Spleen (tissue), 7 donors: ENCODE results near the gene RPS15.

Experiments
- CTCF ChIP-seq, 11 experiments: fragments of 200-600 bp in 7 of 11; fragments of 450-650 bp in 4 of 11; sonication (generic) in 4 of 11; IDR thresholded peaks in 8 of 11; conservative IDR thresholded peaks in 3 of 11; 1 replicate in 7 of 11; 2 replicates in 4 of 11; pipeline versions ENCODE4 v1.4.0 to v1.8.0; 2016 to 2021; ENCODE audit warnings: antibody characterized with exemption in 11 of 11, inconsistent platforms in 4 of 11, mild to moderate bottlenecking in 1 of 11
- POLR2A ChIP-seq, 3 donors: fragments of 450-650 bp; IDR thresholded peaks; one replicate each; pipeline ENCODE4 v1.5.1; 2017; ENCODE audit warnings: antibody characterized with exemption in 3 of 3, mild to moderate bottlenecking in 1 of 3
- POLR2AphosphoS5 ChIP-seq, 3 donors: sonication (generic); formaldehyde crosslinking; IDR thresholded peaks; one replicate each; pipeline ENCODE4 v1.5.1; 2017; ENCODE audit warnings: antibody characterized with exemption in 3 of 3
- donor health status: DM: no; HTN: no; CAD: no; lungs with moderate emphysema.
- donor health status: DM: no; HTN: no; CAD: no.
- donor health status: DM: no; HTN: no; CAD: no.

DNA sequence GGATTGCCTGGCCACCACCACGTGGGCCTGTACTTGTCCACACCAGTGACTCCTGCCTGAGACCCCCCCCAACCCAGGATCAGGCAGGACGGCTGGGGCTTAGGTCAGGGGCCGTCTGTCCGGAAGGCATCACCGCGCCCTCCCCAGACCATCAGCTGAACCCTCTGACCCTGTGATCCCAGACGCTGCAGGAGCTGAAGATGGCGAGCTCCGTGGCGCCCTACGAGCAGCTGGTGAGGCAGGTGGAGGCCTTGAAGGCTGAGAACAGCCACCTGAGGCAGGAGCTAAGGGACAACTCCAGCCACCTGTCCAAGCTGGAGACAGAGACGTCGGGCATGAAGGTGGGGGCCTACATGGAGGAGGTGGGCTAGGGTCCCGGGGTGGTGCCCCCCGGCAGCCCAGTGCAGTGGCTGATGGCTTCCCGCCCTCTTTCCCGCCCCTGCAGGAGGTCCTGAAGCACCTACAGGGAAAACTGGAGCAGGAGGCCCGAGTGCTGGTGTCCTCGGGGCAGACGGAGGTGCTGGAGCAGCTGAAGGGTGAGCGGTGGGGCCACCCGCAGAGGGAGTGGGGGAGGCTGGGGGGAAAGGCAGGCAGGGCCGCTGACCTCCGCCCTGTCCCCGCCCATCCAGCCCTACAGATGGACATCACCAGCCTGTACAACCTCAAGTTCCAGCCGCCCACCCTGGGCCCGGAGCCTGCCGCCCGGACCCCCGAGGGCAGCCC lies 14.8 kb downstream of the RPS15 start:
- no peak for TF ChIP-seq CTCF (IDR thresholded peaks at IDR 0.05 in 8 of 11, conservative IDR thresholded peaks at IDR 0.05 in 3 of 11)
- no peak for TF ChIP-seq POLR2AphosphoS5 (IDR thresholded peaks at IDR 0.05)
- TF ChIP-seq POLR2A (IDR thresholded peaks at IDR 0.05) = no peak
